ENCODE results near the gene FRMD1.

DNA sequence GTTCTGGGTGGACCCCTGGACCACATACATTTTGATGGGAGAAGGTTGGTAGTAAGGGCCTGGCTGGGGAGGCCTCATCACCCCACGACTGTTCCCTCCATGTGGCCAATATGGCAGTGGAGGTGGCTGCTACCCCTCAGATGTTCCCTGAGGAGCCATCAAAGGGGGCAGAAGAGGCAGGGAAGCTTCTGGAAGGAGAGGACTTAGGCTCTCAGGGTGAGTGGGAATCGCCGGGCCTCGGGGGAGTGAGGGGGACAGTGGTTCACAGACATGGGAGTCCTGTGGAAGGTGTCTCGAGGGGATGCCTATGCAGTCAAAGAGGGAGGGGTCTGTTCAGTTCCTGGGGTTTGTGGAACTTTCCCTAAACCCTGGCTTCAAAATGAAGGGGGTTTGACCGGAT lies 32.9 kb upstream of the FRMD1 start:
- TF ChIP-seq, protein P1, sequence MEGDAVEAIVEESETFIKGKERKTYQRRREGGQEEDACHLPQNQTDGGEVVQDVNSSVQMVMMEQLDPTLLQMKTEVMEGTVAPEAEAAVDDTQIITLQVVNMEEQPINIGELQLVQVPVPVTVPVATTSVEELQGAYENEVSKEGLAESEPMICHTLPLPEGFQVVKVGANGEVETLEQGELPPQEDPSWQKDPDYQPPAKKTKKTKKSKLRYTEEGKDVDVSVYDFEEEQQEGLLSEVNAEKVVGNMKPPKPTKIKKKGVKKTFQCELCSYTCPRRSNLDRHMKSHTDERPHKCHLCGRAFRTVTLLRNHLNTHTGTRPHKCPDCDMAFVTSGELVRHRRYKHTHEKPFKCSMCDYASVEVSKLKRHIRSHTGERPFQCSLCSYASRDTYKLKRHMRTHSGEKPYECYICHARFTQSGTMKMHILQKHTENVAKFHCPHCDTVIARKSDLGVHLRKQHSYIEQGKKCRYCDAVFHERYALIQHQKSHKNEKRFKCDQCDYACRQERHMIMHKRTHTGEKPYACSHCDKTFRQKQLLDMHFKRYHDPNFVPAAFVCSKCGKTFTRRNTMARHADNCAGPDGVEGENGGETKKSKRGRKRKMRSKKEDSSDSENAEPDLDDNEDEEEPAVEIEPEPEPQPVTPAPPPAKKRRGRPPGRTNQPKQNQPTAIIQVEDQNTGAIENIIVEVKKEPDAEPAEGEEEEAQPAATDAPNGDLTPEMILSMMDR (IDR thresholded peaks at IDR 0.05): no peak
- TF ChIP-seq POLR2A (IDR thresholded peaks at IDR 0.05): no peak
